MV-4-11 (cell line): ENCODE results near the gene SELENOO.
"Not testable (repeated sequence)": the region's sequence is repeated elsewhere in the genome, so short reads cannot be mapped to it uniquely, and the experiment has no call there.

Experiments used
- DNase-seq: peaks from one replicate; lab custom pipeline; 2025; lab: John Stamatoyannopoulos, UW

Gene SELENOO

GRCh38 chr22:50201191-50202129 lies 649 bp downstream of the SELENOO start:
- DNase-seq: no peak

GRCh38 chr22:50202130-50202666 lies 1.4 kb downstream of the SELENOO start:
- no peak for DNase-seq

DNA sequence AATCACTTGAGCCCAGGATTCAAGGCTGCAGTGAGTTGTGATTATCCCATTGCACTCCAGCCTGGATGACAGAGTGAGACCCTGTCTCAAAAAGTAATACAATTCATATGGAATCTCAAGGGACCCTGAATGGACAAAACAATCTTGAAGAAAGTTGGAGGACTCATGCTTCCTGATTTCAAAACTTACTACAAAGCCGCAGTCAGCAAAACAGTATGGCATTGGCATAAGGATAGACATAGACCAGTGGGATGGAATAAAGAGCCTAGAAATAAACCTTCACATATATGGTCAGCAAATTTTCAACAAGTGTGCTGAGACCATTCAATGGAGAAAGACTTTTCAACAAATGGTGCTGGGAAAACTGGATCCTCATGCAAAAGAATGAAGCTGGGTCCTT lies 2.5 kb downstream of the SELENOO start:
- no peak for DNase-seq

DNA sequence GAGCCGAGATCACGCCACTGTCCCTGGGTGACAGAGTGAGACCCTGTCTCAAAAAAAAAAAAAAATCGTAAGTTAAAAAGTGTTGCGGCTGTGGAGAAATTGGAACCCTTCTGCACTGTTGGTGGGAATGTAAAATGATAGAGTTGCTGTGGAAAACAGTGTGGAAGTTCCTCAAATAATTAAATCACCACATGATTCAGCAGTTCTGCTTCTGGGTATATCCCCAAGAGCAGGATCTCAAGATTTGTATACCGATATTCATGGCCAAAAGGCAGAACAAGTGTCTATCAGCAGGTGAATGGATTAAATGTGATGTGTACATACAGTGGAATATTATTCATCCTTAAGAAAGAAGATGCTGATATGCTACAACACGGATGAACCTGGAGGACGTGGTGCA lies 3.8 kb downstream of the SELENOO start:
- DNase-seq: no peak

DNA sequence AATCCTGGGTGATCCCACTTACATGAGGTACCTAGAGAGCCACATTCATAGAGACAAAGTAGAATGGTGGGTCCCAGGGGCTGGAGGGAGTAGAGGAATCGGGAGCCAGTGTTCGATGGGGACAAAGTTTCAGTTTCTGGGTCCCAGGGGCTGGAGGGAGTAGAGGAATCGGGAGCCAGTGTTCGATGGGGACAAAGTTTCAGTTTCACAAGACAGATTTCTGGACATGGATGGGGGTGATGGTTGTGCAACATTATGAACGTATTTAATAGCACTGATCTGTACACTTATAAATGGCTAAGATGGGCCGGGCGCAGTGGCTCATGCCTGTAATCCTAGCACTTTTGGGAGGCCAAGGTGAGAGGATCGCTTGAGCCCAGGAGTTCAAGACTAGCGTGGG lies 4.2 kb downstream of the SELENOO start:
- DNase-seq: not testable (repeated sequence)

GRCh38 chr22:50205781-50206569 lies 5.2 kb downstream of the SELENOO start:
- no peak for DNase-seq

DNA sequence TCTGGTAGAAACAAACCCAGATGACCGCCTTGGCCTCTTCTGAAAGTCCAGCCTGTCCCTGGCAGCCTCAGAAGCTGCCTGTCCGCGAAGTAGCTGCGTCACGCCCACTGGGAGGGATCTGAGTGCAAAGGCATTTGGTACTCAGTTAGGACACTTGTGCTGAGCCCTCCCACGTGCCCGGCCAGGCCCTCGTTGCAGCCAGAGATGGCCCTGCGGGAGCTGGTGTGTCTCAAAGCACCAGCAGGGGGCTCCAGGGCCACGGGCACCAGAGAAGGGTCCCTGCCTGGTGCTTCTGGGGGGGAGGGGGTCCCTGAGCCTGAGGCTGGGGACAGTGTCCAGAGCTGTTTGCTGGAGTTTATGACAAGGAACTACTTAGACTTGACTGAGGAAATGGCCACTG lies 5.8 kb downstream of the SELENOO start:
- DNase-seq: no peak

DNA sequence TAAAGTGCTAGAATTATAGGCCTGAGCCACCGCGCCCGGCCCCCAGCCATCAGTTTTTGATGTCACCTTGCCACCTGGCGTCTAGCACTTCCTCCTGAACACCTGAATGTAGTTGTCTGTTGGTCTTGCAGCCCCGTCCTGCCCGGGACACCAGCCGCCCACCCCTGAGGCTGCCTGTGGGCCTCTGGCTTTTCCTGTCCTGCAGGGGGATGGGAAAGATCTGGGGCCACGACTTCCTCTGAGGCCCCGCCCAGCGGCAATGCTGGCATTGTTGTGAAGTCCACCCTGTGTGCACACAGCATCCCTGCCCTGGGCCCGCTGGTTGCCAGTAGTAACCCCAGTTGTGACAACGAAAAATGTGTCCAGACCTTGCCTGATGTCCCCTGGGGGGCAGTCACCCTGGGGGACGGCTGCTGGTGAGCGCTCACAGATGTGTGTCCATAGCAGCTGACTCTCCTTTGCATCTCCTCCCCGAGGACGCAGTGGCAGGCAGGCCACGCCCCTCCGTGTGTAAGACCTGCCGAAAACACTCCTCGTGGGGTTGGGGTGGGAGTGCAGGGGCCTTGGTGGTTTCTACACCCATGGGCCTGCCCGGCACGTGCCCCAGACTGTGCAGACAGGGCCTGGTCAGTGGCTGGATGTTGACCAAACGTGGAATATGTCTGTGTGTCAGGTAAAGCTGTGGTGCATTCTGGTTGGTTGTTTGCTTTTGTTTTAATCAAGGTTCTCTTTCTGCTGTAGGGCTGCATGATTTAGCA lies 6.8 kb downstream of the SELENOO start:
- no peak for DNase-seq

GRCh38 chr22:50208430-50208938 lies 7.7 kb downstream of the SELENOO start:
- DNase-seq: no peak

- DNase-seq: no peak
Measured at GRCh38 chr22:50208939-50209892, 8.4 kb downstream of the SELENOO start.

- peak; percentile 49 for DNase-seq
Measured at GRCh38 chr22:50209893-50210292, 9.1 kb downstream of the SELENOO start.

DNA sequence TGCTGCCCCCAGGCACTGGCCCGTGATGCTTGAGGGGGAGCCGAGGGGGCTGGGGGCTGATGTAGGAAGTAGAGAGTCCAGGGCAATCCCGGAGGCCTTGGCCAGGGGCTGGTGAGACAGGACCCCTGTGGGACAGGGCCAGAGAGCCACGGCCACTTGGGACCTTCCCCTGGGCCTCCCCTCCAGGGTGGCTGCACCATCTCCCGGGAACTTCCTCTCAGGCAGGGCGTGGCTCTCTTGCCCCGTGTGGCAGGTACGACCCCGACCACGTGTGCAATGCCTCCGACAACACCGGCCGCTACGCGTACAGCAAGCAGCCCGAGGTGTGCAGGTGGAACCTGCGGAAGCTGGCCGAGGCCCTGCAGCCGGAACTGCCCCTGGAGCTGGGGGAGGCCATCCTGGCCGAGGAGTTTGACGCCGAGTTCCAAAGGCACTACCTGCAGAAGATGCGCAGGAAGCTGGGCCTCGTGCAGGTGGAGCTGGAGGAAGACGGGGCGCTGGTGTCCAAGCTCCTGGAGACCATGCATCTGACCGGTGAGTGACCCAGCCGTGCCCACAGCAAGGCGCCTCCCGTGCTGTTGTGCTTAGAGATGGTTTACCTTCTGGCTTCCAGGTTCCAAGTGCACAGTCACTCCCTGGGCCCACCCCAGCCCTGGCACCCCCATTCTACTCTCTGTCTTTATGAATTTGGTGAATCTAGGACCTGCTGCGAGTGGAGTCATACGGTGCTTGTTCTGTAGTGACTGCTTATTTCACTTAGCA lies 9.7 kb downstream of the SELENOO start:
- no peak for DNase-seq

DNA sequence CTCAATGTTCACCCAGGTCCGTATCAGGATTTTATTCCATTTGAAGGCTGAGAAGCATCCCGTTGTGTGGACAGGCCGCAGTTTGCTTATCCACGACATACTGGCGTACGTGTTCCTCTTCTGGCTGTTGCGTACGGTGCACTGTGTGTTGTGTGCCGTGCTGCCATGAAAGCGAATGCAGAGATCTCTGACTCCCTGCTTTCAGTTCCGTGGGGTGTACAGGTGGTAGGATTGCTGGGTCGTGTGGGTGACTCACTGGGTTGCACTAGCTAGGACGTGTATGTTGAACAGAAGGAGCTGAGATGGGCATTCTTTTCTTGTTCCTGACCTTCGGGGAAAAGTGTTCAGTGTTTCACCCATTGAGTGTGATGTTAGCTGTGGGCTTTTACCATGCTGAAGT lies 10.3 kb downstream of the SELENOO start:
- DNase-seq: peak; percentile 19

GRCh38 chr22:50213263-50213662 lies 12.5 kb downstream of the SELENOO start:
- no peak for DNase-seq

DNA sequence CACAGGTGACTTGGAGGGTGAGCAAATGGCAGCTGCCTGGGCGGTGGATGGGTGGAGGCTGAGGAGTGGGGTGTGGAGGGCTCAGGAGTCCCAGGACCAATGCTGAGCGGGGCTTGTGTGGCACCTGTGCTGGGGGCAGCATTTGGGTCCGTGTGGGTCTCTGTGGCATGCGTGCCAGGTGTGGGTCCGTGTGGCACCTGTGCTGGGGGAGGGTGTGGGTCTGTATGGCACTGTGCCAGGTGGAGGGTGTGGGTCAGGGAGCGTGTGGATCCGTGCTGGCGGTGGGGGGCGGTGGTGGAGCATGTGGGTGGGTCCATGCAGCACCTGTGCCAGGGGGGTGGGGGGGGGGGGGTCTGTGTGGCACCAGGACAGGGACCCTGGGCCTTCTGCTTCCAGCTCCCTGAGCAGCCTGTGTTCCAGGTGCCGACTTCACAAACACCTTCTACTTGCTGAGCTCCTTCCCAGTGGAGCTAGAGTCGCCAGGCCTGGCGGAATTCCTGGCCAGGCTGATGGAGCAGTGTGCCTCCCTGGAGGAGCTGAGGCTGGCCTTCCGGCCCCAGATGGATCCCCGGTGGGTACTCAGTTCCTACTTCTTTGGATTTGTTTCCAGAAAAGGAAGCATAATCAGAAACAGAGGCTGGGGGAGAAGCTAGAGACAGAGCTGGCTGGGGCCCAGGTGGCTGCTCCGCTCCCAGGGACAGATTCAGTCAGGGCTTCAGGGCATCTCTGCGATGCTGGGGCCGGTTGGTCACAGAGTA lies 14.7 kb downstream of the SELENOO start:
- no peak for DNase-seq

DNA sequence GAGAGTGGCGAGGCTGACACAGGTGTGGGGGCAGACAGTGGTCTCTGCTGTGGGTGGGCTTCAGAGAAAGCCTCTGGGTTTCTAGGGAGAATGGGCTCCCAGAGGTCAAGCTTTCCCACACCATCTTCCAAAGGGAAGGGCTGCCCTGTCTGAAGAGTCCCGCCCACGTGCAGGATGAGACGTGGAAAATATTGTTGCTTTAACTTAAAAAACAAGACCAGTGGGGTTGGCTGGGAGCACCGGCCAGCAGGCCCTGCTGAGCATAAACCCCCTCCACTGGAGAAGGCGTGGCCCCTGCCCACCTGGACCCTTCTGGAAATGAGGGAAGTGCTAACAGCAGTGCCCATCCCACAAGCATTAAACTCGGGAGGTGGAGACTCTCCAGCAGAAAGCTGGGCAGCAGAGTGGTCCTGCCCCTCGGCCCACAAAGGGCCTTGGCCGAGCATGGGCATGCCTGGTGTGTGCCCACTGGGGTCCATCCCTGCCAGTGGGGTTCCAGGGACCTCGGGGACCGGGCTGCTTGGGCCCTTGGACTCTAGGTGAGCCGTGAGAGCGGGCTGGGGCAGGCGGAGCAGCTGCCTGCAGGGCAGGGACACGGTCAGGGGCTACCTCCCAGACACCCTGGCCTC lies 15.4 kb downstream of the SELENOO start:
- no peak for DNase-seq

- no peak for DNase-seq
Measured at GRCh38 chr22:50216684-50217520, 16.1 kb downstream of the SELENOO start.
